Ishikawa (cell line): Measurements from ENCODE around the gene BAZ1B.

Source experiments
- CEBPB ChIP-seq: IDR thresholded peaks from 2 replicates; pipeline ENCODE4 v1.6.1; 2012
- CREB1 ChIP-seq: IDR thresholded peaks from 2 replicates; pipeline ENCODE4 v1.6.1; 2012; ENCODE audit warnings: low read depth
- EGR1 ChIP-seq: IDR thresholded peaks from 2 replicates; pipeline ENCODE4 v1.6.1; 2012
- EP300 ChIP-seq: IDR thresholded peaks from 2 replicates; pipeline ENCODE4 v1.6.1; 2012; ENCODE audit warnings: borderline replicate concordance
- FOXM1 ChIP-seq: IDR thresholded peaks from 2 replicates; pipeline ENCODE4 v1.6.1; 2012; ENCODE audit warnings: low read depth, borderline replicate concordance
- MAX ChIP-seq: IDR thresholded peaks from 2 replicates; pipeline ENCODE4 v1.6.1; 2012
- NFIC ChIP-seq: IDR thresholded peaks from 2 replicates; pipeline ENCODE4 v1.6.1; 2012
- RAD21 ChIP-seq: IDR thresholded peaks from 2 replicates; pipeline ENCODE4 v1.6.1; 2012; ENCODE audit warnings: low read depth
- REST ChIP-seq: IDR thresholded peaks from 2 replicates; pipeline ENCODE4 v1.6.1; 2012; ENCODE audit warnings: low read depth, mild to moderate bottlenecking
- TAF1 ChIP-seq: IDR thresholded peaks from 2 replicates; pipeline ENCODE4 v1.6.1; 2012; ENCODE audit warnings: low read depth, mild to moderate bottlenecking
- TCF12 ChIP-seq: IDR thresholded peaks from 2 replicates; pipeline ENCODE4 v1.6.1; 2012; ENCODE audit warnings: low read depth
- TEAD4 ChIP-seq: IDR thresholded peaks from 2 replicates; pipeline ENCODE4 v1.6.1; 2012
- USF1 ChIP-seq: IDR thresholded peaks from 2 replicates; pipeline ENCODE4 v1.6.1; 2012
- YY1 ChIP-seq: IDR thresholded peaks from 2 replicates; pipeline ENCODE4 v1.6.1; 2012; ENCODE audit warnings: low read depth
- ZBTB7A ChIP-seq: IDR thresholded peaks from 2 replicates; pipeline ENCODE4 v1.6.1; 2012; ENCODE audit warnings: low read depth

The BAZ1B gene

GRCh38 chr7:73526896-73527821 is 5.1 kb upstream of the BAZ1B start:
- TF ChIP-seq TAF1: no peak
- TF ChIP-seq USF1: no peak
- no peak for TF ChIP-seq ZBTB7A
- no peak for TF ChIP-seq EGR1
- no peak for TF ChIP-seq RAD21
- TF ChIP-seq REST: no peak

GRCh38 chr7:73521636-73522104 is 423 bp downstream of the BAZ1B start:
- TF ChIP-seq TEAD4 (no peak), CREB1 (no peak), EP300 (no peak)

GRCh38 chr7:73520673-73521635 is 1.1 kb downstream of the BAZ1B start:
- TF ChIP-seq CEBPB (no peak), TAF1 (no peak), MAX (peak; percentile 16; the same call in 1 of the 2 replicates), TEAD4 (no peak)

- TF ChIP-seq TEAD4 (no peak), NFIC (no peak), ZBTB7A (no peak), TCF12 (no peak), USF1 (no peak), FOXM1 (no peak), MAX (no peak), CEBPB (no peak), EP300 (no peak), TAF1 (no peak), RAD21 (no peak), REST (no peak), YY1 (no peak), EGR1 (no peak), CREB1 (no peak)
These were observed 2.0 kb downstream of the BAZ1B start for GRCh38 chr7:73519867-73520672.

GRCh38 chr7:73518470-73518869 is 3.6 kb downstream of the BAZ1B start:
- TF ChIP-seq EGR1 (no peak), NFIC (no peak), TEAD4 (no peak), REST (no peak), YY1 (no peak), EP300 (no peak), MAX (no peak), CEBPB (no peak), ZBTB7A (no peak), RAD21 (no peak), USF1 (no peak), CREB1 (no peak), TAF1 (no peak), FOXM1 (no peak), TCF12 (no peak)
